H1 (cell line): ENCODE results near the gene ASAP3. TPM values are rescaled to one million over a fixed set of nuclear protein-coding genes. Genes with fewer than 3 reads are reported as not detected.

Source experiments
- CTCF ChIA-PET: fragments of 300-600 bp; sonication (Branson Sonifier 250); formaldehyde crosslinking; loops from one replicate; lab custom pipeline; 2021; ENCODE audit not compliant: partially characterized antibody; lab: Charles Lee
- POLR2A ChIA-PET: fragments of 300-600 bp; sonication (Branson Sonifier 250); formaldehyde crosslinking; loops from one replicate; lab custom pipeline; 2021; ENCODE audit warnings: inconsistent platforms; ENCODE audit not compliant: partially characterized antibody; lab: Charles Lee
- DNase-seq, 2 experiments: peaks; one replicate each; pipeline versions ENCODE4 v3.0.0 to v3.0.0-alpha.2; 2010 to 2022; ENCODE audit warnings: low spot score in 2 of 2, low read depth in 1 of 2, mixed read lengths in 1 of 2
- FAIRE-seq: peaks from 2 replicates; lab custom pipeline; 2011; peaks lifted over from hg19 to GRCh38; lab: Jason Lieb, UNC
- H2AFZ ChIP-seq: 2 replicates; pipeline ENCODE4 v1.8.1; 2012; ENCODE audit warnings: low read length, inconsistent platforms
- H2AK5ac ChIP-seq: 2 replicates; pipeline ENCODE4 v1.6.1; 2013; ENCODE audit warnings: low read depth, low read length
- H2BK120ac ChIP-seq: replicated peaks from 2 replicates; pipeline ENCODE3; 2013; ENCODE audit warnings: low read depth, low read length, inconsistent platforms
- H2BK12ac ChIP-seq: 2 replicates; pipeline ENCODE4 v1.6.1; 2013; ENCODE audit warnings: low read depth, low read length
- H2BK15ac ChIP-seq: 2 replicates; pipeline ENCODE4 v1.6.1; 2013; ENCODE audit warnings: low read length
- H2BK20ac ChIP-seq: 2 replicates; pipeline ENCODE4 v1.6.1; 2013; ENCODE audit warnings: low read length
- H2BK5ac ChIP-seq: 2 replicates; pipeline ENCODE4 v1.6.1; 2013; ENCODE audit warnings: low read depth, low read length
- H3K14ac ChIP-seq: 2 replicates; pipeline ENCODE4 v1.6.1; 2013; ENCODE audit warnings: inconsistent platforms; ENCODE audit not compliant: insufficient read length
- H3K18ac ChIP-seq: 2 replicates; pipeline ENCODE4 v1.6.1; 2013; ENCODE audit warnings: low read length; ENCODE audit errors: extremely low read depth
- H3K23ac ChIP-seq: 2 replicates; pipeline ENCODE4 v1.6.1; 2013; ENCODE audit warnings: inconsistent platforms; ENCODE audit not compliant: insufficient read length
- H3K23me2 ChIP-seq: 2 replicates; pipeline ENCODE4 v1.6.1; 2013; ENCODE audit warnings: low read depth, low read length
- H3K27ac ChIP-seq: 2 replicates; pipeline ENCODE4 v1.6.1; 2011; ENCODE audit warnings: low read depth, low read length, inconsistent platforms
- H3K27me3 ChIP-seq, 4 experiments: replicated peaks in 1 of 4; 1 replicate in 1 of 4; 2 replicates in 3 of 4; pipeline versions ENCODE4 v1.6.1 to v1.8.1; 2011 to 2013; ENCODE audit warnings: low read length in 3 of 4, mild to moderate bottlenecking in 3 of 4, inconsistent platforms in 2 of 4, mixed read lengths in 2 of 4, moderate library complexity in 1 of 4; ENCODE audit not compliant: control insufficient read depth in 3 of 4, insufficient read depth in 3 of 4; ENCODE audit errors: extremely low read depth in 1 of 4
- H3K36me3 ChIP-seq, 4 experiments: 2 replicates each; pipeline versions ENCODE4 v1.6.1 to v1.8.1; 2011 to 2013; ENCODE audit warnings: mild to moderate bottlenecking in 4 of 4, low read length in 3 of 4, moderate library complexity in 2 of 4, control low read depth in 1 of 4, inconsistent platforms in 1 of 4; ENCODE audit not compliant: insufficient read depth in 4 of 4, control insufficient read depth in 2 of 4
- H3K4ac ChIP-seq: replicated peaks from 2 replicates; pipeline ENCODE3; 2013; ENCODE audit warnings: low read length, low read depth, mixed read lengths, inconsistent platforms; ENCODE audit not compliant: insufficient read length
- H3K4me1 ChIP-seq, 4 experiments: replicated peaks in 1 of 4; 1 replicate in 1 of 4; 2 replicates in 3 of 4; pipeline versions ENCODE4 v1.6.1 to v1.8.1; 2011 to 2013; ENCODE audit warnings: low read length in 3 of 4, inconsistent platforms in 2 of 4, mixed read lengths in 1 of 4; ENCODE audit not compliant: insufficient read depth in 4 of 4, control insufficient read depth in 3 of 4
- H3K4me2 ChIP-seq, 2 experiments: 2 replicates each; pipeline versions ENCODE4 v1.6.1 to v1.8.1; 2011 to 2013; ENCODE audit warnings: low read depth in 2 of 2, low read length in 2 of 2, control low read depth in 1 of 2, inconsistent platforms in 1 of 2, mild to moderate bottlenecking in 1 of 2; ENCODE audit not compliant: insufficient read depth in 1 of 2
- H3K4me3 ChIP-seq, 4 experiments: fragments of 200-600, 300-600 bp in 1 of 4; sonication (generic), shearing (Covaris generic), sonication (Bioruptor Twin) in 1 of 4; 2 replicates each; pipeline versions ENCODE4 v1.5.1 to v1.8.1; 2011 to 2016; ENCODE audit warnings: low read length in 4 of 4, low read depth in 3 of 4, control low read depth in 2 of 4, inconsistent platforms in 2 of 4, mild to moderate bottlenecking in 2 of 4, mixed read lengths in 1 of 4, moderate library complexity in 1 of 4; ENCODE audit not compliant: insufficient read depth in 2 of 4; ENCODE audit errors: extremely low read depth in 1 of 4
- H3K56ac ChIP-seq: replicated peaks from 2 replicates; pipeline ENCODE3; 2013; ENCODE audit warnings: low read depth, mild to moderate bottlenecking, mixed read lengths, low read length, inconsistent platforms; ENCODE audit not compliant: insufficient read length
- H3K79me1 ChIP-seq: 2 replicates; pipeline ENCODE4 v1.6.1; 2013; ENCODE audit warnings: low read depth, low read length, control low read depth
- H3K79me2 ChIP-seq, 2 experiments: 2 replicates each; pipeline versions ENCODE4 v1.6.1 to v1.8.1; 2012 to 2013; ENCODE audit warnings: low read length in 2 of 2, mild to moderate bottlenecking in 2 of 2, inconsistent platforms in 1 of 2; ENCODE audit not compliant: insufficient read depth in 2 of 2, control insufficient read depth in 1 of 2
- H3K9ac ChIP-seq, 4 experiments: replicated peaks in 1 of 4; 1 replicate in 1 of 4; 2 replicates in 3 of 4; pipeline versions ENCODE4 v1.6.1 to v1.8.1; 2011 to 2013; ENCODE audit warnings: low read depth in 3 of 4, low read length in 3 of 4, control low read depth in 2 of 4, mild to moderate bottlenecking in 2 of 4, moderate library complexity in 2 of 4, inconsistent platforms in 1 of 4; ENCODE audit errors: extremely low read depth in 1 of 4
- H3K9me3 ChIP-seq, 2 experiments: 2 replicates each; pipeline versions ENCODE4 v1.6.1 to v1.8.1; 2012 to 2013; ENCODE audit warnings: mild to moderate bottlenecking in 2 of 2, moderate library complexity in 2 of 2, control low read depth in 1 of 2, inconsistent platforms in 1 of 2, low read depth in 1 of 2, low read length in 1 of 2, mixed read lengths in 1 of 2; ENCODE audit not compliant: insufficient read depth in 2 of 2
- H4K20me1 ChIP-seq, 2 experiments: replicated peaks in 1 of 2; 2 replicates each; pipeline versions ENCODE3 to v1.8.1; 2011 to 2013; ENCODE audit warnings: inconsistent platforms in 2 of 2, low read length in 2 of 2, mild to moderate bottlenecking in 1 of 2; ENCODE audit not compliant: insufficient read depth in 2 of 2, control insufficient read depth in 1 of 2
- H4K5ac ChIP-seq: 2 replicates; pipeline ENCODE4 v1.6.1; 2013; ENCODE audit warnings: low read length, low read depth, mixed read lengths, inconsistent platforms; ENCODE audit not compliant: insufficient read length
- H4K8ac ChIP-seq: 2 replicates; pipeline ENCODE4 v1.8.0; 2013; ENCODE audit warnings: mild to moderate bottlenecking, moderate library complexity, low read length, inconsistent platforms; ENCODE audit not compliant: insufficient read depth; ENCODE audit errors: extremely low read depth
- H4K91ac ChIP-seq: replicated peaks from 2 replicates; pipeline ENCODE3; 2013; ENCODE audit warnings: low read length, mixed read lengths, inconsistent platforms; ENCODE audit not compliant: insufficient read length
- E2F6 ChIP-seq: IDR thresholded peaks from 2 replicates; pipeline ENCODE4 v1.6.1; 2012; ENCODE audit warnings: inconsistent platforms
- EZH2 ChIP-seq: fragments of 200-600 bp; sonication (generic); IDR thresholded peaks from 2 replicates; pipeline ENCODE4 v1.7.1; 2012; ENCODE audit warnings: low read depth, mild to moderate bottlenecking, moderate library complexity, low read length, inconsistent platforms; ENCODE audit not compliant: severe bottlenecking
- PHF8 ChIP-seq: fragments of 200-600 bp; sonication (generic); conservative IDR thresholded peaks from 2 replicates; pipeline ENCODE4 v1.7.1; 2012; ENCODE audit warnings: low read depth, mild to moderate bottlenecking, inconsistent platforms, low read length, moderate library complexity
- WGBS, 2 experiments: shearing (Covaris generic) in 1 of 2; methylation state at CpG; one replicate each; pipeline versions ENCODE4 v1.1.6 to v1.1.7; 2013 to 2015; ENCODE audit warnings: low lambda C conversion rate in 2 of 2, mixed read lengths in 2 of 2, inconsistent platforms in 1 of 2, low coverage in 1 of 2, missing lambda C conversion rate in 1 of 2; ENCODE audit not compliant: insufficient replicate concordance in 2 of 2, insufficient coverage in 1 of 2, insufficient read length in 1 of 2; ENCODE audit errors: extremely low coverage in 1 of 2, missing lambda C conversion rate in 1 of 2; 5-methylcytosine and 5-hydroxymethylcytosine counted together
- polyA plus RNA-seq, 7 experiments: library from polyadenylated mRNA; depleted of rRNA in 3 of 7; stranded (reverse) in 5 of 7; unstranded in 2 of 7; fragments of >200 nt in 5 of 7; fragments of 200-250 nt in 2 of 7; gene quantifications; 1 replicate in 5 of 7; 2 replicates in 1 of 7; 4 replicates in 1 of 7; pipeline versions ENCODE4 v1.2.1 to v1.2.3, GENCODE V29; 2011 to 2013; ENCODE audit warnings: missing spikeins in 2 of 7, mixed read lengths in 2 of 7
- total RNA-seq: library from RNA; stranded (reverse); fragmentation: NEBNext Ultra II Directional; extraction: Animal tissue kit (Norgen Biotek cat#: 25700); gene quantifications from 2 replicates; pipeline ENCODE4 v1.2.1, GENCODE V29; 2021

ASAP3 gene
- total and polyA plus RNA-seq, 2 of the 8 experiments (the other 6 are each of a cell fraction or from before 2014, with no cell fraction given): 53.1 to 58.0 TPM

GRCh38 chr1:23526329-23527041 lies 42.5 kb upstream of the ASAP3 start:
- Histone ChIP-seq H3K4me1 (peaks cover 9 to 22% (median 11%) of the 10 kb centered on the region in 4 experiments), H2BK5ac (no peak overlapping the region), H4K8ac (no peak overlapping the region), H3K36me3 (no peaks in the 10 kb centered on the region), H3K27ac (no peak overlapping the region), H4K5ac (no peak overlapping the region), H2BK20ac (no peak overlapping the region), H3K27me3 (peaks cover 3 to 20% (median 14%) of the 10 kb centered on the region in 4 experiments), H3K23me2 (peaks cover 8% of the 10 kb centered on the region; the same call in 1 of the 2 replicates), H3K4me3 (no peak overlapping the region), H3K23ac (no peak overlapping the region), H3K79me2 (peaks cover 0 to 3% of the 10 kb centered on the region in 2 experiments; a peak in 1 of 4 replicates), H3K9ac (no peak overlapping the region; a peak in 1 of 7 replicates), H4K20me1 (peaks cover 3 to 10% of the 10 kb centered on the region in 2 experiments), H3K4me2 (no peak overlapping the region), H3K9me3 (no peaks in the 10 kb centered on the region), H3K4ac (no peak overlapping the region), H2BK120ac (no peak overlapping the region), H2AK5ac (0 out of 2 replicates have a peak overlapping the region, but pooled peaks have one; percentile 47), H3K56ac (no peak overlapping the region), H3K18ac (no peak overlapping the region), H3K79me1 (peaks cover 5% of the 10 kb centered on the region), H4K91ac (no peak overlapping the region), H3K14ac (no peak overlapping the region), H2BK12ac (no peak overlapping the region), H2BK15ac (no peak overlapping the region), H2AFZ (no peak overlapping the region)
- no peak for FAIRE-seq
- no peak for TF ChIP-seq PHF8
- no peak for TF ChIP-seq EZH2
- no peak for TF ChIP-seq E2F6
- ChIA-PET POLR2A (no interaction called here), CTCF (interaction anchor here (0.9 to 16.2 kb wide), 11 partner anchors 8 to 125 kb away, joined by 3 to 230 read pairs (median 5); no protein-coding TSS in a partner anchor)
- WGBS, 2 experiments: 95% methylated on average over 7 of the region's 8 CpGs; no CpG with 5 or more reads in 1 of the 2 experiments
- no peak for DNase-seq
